Fibroblast of upper back skin (primary cell): ENCODE results near the gene SPACA4.

Source experiments
- DNase-seq: peaks from one replicate; pipeline ENCODE4 v3.0.0-alpha.2; 2013

Gene SPACA4

DNA sequence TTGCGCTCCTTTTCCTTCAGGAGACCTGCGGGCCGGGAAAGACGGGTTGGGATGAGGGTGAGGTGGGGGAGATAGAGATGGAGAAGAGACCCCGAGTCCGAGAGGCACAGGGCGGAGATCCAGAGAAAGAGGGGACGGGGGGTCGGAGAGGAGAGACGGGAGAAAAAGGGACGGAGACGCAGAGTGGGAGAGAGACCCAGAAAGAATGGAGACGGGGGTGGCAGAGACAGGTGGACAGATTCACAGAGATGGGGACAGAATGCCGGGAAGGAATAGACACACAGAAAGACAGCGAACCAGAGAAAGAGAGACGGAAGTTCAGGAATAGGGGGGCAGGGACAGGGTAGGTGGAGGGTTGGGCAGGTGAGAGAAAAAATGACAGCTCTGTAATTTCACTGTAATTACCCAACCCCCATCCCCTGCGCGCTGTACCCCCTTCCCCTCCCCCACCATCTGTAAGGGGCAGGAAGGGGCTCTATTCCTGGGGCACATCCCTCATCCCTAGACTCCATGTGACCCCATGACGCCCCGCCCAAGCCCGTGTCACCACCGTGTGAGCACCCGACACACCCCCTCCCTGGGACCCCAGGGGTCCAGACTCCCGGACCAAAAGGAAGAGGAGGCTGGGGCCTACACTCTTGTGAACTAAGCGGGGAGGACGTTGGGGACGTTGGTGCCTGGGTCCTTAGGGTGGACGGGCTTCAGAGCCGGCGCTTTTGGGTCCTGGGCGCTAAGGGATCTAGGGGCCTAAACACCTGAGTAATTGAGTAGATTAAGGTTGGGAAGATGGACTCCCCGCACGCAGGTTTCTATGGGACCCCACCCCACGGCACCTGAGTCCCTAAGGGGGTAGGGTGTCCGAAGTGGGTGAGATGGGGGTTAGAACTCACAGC is 29.7 kb downstream of the SPACA4 start:
- no peak for DNase-seq

DNA sequence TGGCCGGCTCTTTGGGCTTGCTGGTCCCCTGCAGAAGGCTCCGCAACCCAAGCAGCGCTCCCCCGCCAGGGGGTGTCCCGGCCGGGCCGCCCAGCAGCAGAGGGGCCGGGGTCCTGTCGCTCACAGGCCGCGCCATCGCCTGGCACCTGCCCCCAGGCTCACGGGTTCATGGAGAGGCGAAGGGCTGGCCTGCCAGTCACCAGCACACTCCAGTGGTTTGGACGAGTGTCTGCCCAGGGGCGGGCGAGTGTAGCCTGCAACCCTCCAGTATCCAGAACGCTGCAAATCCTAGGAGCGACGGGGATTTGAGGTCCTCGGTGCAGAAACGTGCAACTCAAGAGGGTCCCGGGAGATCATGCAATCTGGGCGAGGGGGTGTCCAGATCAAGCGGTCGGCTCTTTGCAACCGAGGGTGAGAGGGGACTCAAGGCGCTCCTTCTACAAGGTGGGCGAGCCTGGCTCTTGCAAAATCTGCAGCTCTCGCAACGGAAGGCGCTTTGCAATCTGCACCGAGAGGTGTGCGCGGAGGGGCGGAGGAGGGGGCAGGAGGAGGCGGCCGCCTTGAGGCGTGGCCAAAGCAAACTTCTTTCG is 30.4 kb downstream of the SPACA4 start, which contains the start of gene DBP:
Gene DBP, minus strand, starts transcription at position 521 of the 590 bp plus-strand sequence. Its CDS starts 385 bp downstream, at position 136.
- DNase-seq, result no peak

DNA sequence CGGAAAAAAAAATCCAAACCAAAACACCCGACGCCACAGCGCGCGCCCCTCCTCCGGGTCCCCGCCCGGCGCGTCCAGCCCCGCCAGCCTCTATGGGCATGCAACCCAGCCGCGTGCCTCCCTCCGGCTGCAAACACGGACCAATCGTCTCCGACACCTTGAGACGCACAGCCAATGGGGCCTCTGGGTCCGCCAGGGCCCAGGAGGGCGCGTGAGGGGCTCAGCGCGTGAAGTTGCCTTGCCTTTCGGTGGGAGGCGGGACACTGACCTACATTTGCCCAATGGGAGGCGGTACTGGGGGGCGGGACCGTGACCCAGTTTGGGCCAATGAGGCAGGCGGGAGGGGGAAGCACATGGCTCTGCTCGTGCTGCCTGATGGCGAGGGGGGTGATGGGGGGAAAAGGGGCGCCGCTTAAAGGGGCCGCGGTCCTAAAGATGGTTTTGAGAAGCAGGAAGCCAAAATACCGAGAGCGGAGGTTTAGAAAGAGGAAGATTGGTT is 31.0 kb downstream of the SPACA4 start:
- peak; percentile 99 for DNase-seq

DNA sequence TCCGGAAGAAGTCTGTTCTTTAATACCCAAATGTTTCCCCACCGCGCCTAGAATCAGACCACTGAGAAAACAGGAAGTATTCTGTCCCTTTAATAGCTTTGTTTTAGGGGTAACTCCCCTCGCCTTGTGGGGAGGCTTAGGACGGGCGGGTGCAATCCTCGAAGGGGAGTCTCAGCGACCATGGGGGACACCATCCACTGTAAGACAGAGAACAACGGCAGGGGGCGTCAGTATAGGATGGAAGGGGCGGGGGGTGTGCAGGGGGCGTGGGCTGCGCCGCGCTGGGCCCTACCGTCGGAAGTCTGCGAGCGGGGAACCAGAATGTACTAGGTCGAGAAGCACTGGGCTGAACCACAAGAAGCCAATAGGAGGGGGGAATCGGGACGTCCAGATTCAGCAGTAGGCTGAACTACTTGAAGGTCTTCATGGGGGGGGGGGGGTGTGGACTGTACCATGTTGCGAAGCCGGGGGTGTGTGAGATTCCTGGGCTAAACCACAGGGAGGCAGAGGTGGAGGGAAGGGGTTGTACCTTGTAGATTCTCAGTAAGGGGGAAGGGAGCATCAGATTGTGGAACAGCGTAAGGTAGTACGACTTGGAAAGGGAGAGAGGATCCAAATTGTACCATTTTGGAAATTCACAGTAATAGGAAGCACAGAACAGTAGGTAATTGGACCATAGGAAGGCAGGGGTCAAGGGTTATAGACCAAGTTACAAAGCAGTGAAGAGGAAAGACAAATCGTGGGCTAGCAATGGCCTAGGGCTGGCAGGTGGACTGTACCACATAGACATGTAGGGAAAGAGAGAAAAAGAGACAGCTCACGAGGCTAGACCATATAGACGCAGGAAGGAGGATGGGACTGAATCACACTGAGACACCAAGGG is 31.6 kb downstream of the SPACA4 start:
- DNase-seq, result peak; percentile 92

DNA sequence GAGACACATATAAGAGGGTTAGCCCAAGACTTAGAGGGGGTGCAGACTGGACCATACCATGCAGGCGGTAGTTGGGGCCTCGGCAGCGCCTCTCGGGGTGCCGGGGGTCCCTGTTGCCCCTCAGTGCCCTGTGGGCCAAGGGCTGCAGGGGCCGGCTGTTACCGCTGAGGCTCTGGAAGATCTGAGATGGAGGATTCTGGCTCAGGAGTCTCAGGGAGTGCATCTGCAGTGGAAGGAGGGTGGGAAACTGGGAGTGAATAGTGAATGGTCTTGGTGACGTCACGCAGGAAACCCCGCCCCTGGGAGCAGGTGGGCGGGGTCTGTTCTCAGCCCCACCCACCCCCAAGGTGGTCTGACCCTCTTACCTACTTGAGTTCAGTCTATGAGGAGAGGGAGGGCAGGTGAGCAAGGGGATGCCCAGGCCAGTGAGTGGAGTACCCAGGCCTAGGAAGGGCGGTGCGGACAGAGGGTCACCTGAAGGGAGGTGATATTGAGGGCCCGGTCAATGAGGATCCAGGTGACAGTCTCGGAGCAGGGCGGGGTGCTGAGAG is 32.4 kb downstream of the SPACA4 start:
- DNase-seq, result no peak

DNA sequence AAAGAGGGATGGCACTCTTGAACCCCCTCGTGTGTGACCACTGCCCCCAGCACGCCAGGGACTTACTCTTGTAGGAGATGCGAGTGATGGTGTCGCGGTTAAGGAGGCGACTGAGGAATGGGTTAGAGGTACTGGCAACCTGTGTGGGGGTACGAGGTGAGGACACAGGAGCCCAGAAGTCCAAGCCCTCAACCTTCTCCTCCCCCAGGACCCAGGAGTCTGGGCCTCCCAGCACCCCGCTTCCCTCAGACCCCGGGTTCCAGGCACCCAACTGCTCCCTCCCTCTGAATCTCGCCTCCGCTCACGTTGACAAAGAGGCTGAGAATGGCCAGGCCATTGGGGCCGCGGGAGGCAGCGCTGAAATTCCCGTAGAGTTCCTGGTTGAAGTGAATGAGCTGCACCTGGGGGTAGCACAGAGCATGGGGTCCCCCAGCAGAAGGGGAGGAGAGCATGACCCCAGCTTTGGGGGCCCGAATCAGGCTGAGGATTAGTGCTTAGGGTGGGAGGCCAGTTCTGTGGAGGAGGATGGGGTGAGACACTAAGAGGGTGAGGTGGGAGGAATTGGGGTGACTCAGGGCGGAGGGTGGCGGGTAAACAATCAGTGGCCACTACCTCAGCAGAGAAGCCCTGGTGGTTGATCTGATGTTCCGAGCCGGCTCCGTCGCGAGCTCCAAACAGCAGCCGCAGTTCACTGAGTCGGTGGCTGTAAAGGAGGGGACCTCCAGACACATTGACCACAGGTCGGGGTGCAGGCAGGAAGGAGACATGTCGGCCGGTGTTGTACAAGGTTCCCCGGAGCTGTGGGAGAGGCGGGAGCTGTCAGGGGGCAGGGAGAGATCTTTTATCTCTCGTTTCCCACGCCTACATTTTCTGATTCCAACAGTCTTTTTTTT is 33.2 kb downstream of the SPACA4 start:
- DNase-seq, result no peak

DNA sequence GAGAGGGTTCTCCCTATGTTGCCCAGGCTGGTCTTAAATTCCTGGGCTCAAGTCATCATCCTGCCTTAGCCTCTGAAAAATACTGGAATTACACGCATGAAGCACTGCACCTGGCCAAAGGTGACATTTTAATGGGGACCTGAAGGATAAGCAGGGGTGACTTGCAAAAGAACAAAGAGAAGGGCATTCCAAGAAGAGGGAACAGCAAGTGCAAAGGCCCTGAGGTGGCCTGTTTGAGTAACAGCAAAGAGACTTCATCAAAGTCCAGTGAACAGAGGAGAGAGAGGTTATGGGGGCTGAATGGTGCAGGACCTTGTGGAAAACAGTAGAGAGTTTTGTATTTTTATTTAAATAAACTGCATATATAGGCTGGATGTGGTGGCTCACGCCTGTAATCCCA is 35.3 kb downstream of the SPACA4 start:
- DNase-seq, result no peak

DNA sequence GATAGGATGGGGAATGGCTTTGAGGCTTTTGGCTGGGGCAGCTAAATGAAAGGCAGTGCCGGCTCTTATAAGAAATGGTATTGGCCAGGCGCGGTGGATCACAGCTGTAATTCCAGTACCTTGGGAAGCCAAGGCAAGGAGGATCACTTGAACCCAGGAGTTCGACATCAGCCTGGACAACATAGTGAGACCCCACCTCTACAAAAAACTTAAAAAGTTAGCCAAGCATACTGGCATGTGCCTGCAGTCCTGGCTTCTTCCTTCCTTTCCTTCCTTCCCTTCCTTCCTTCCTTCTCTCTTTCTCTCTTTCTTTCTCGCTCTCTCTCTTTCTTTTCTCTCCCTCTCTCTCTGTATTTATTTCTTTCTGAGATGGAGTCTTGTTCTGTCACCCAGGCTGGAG is 36.3 kb downstream of the SPACA4 start:
- no peak for DNase-seq

DNA sequence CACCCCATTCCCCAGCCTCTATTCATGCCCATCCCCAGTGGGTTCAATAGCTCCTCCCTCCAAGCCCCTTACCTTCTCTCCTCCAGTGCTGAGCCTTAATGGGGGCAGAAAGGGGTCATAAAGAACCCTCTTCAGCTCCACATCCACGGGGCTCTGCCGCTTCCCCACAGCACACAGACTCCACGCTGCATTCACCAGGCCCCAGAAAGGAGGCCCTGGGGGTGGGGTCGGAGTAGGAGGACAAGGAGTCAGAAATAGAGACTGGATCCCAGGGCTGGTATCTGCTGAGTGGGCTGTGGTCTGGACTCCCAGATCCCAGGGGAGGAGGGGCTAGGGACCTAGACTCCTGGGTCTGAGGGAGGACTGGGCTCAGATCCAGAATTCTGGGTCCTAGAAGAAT is 37.8 kb downstream of the SPACA4 start:
- DNase-seq, result no peak

DNA sequence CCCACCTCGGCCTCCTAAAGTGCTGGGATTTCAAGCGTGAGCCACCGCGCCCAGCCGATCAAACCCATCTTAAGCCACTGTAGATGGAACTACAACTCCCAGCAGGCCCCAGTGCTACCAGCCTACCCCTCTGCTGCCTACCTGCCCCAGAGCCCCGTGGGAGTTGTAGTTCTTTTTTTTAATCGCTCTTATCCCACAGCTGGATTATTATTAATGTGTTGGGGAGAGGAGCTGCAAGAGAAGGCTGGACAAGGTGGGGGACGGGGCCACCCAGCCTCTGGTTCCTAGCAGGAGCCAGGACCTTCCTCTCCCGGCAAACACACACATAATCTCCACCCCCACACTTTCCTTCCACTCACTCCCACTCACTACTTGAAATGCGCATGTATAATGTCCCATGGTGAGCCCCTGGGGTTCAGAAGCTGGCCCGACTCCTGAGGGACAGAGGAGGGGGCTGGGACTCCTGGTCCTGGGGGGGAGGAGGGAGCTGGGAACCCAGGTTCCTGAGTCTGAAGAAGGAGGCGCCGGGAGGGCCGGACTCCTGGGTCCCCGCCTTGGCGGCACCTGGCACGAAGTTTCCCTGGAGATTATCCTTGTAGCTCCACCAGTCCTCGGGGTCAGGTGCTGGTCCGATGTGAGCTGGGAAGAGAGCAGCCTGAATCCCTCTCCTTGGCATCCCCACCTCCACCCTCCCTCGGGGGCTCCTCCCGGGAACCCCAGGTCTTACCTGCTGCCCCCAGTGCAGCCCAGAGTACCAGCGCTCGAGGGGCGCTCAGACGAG is 38.5 kb downstream of the SPACA4 start:
- DNase-seq, result peak; percentile 66

DNA sequence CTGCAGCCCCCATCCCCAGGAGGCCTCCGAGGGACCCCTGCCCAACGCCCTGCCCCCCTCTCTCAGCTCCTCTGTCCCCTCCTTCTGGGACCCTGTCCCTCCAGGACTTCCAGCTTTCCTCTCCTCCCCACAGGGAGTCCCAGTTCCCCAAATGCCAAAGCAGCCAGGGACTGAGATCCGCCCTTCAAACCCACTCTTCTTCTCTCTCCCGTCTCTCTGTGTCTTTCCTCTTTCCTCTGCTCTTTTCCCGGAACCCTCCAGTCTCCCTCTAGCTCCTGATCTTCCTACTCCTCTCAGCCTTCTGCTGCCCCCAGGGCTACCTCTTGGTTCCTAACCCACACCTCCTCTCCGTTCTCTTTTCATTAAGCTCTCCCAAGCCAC is 39.1 kb downstream of the SPACA4 start:
- no peak for DNase-seq

DNA sequence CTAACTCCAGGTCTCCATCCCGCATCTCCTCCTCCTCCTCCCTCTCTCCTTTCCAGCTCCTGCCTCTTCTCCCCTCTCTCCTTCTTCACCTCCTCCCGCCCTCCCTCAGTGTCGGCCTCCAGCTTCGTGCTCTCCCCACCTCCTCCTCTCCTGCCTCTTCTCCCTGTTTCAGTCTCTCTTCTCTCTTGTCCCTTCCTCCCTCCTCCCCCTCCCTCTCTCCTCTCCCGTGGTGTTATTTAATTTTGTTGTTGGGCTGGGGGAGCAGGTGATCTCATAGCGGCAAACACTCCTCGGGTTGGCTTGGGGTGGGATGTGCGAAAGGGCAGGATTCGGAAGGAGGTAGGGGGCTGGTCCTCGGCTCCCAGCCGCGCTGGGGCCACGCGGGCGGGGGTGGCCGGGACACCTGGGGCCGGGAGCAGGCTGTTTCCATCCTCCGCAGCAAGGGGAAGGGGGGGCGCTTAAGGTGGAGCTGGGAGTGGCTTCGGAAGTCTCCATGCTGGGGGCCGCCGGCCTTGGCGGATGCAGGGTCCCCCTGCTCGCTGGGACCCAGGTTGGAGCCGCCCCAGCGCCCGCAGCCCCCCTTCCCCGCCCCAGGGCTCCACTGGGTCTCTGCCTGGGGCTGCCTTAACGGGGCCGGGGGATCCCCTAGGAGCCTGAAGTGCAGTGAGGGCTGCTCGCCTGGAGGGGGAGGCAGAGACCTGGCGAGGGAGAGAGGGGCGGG is 39.6 kb downstream of the SPACA4 start, which contains the start of gene CA11:
Gene CA11, minus strand, starts transcription at position 187 of the 721 bp plus-strand sequence. CDS start 555 bp downstream, outside the sequence.
- peak; percentile 76 for DNase-seq

DNA sequence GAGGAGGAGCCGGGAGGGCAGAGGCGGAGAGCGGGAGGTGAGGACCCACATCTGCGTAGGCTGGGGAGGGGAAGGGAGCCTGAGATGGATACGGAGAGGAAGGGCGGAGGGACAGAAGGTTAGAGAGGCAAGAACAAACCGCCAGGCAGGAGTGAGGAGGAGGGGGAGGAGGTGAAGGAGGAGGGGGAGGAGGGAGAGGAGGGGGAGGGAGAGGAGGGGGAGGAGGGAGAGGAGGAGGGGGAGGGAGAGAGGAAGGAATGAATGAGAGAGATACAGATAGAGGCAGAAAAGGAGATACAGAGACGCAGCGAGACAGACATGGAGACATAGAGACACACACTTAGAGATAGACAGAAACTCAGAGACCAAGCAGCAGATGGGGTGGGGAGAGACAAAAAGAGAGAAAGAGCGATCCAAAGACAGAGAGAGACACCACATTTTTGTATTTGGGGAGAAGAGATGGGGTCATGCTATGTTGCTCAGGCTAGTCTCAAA is 40.2 kb downstream of the SPACA4 start:
- no peak for DNase-seq

DNA sequence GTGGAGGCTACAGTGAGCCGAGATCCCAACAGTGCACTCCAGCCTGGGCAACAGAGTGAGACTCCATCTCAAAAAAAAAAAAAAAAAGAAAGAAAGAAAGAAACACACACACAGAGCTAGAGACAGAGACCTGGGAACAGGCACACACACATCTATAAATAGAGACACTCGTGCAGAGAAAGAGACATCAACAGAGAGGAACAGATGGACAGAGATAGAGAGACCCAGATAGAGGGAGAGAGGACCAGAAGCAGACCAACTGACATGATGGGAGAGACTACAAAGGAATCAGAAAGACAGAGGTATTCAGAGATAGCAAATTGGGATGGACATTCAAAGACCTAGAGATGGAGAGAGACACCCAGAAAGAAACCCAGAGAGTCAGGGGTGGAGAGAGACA is 41.6 kb downstream of the SPACA4 start:
- DNase-seq, result no peak

DNA sequence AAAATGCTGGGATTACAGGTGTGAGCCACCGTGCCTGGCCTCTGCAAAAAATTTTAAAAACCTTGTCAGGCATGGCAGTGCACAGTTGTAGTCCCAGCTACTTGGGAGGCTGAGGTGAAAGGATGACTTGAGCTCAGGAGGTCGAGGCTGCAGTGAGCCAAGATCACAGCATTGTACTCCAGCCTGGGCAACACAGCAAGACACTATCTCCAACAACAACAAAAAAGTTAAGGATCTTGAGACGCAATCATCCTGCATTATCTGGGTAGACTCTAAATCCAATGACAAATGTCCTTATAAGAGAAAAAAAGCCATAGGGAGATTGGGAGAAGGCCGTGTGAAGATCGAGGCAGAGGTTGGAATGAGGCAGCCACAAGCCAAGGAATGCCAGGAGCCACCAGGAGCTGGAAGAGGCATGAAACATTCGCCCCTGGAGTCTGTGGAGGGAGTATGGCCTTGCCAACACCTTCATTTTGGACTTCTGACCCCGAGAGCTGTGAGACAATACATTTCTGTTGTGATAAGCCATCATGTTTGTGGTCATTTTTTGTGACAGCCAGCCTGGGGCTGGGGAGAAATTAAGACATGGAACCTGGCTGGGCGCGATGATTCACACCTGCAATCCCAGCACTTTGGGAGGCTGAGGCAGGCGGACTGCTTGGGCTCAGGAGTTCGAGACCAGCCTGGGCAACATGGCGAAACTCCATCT is 44.6 kb downstream of the SPACA4 start:
- DNase-seq, result no peak

DNA sequence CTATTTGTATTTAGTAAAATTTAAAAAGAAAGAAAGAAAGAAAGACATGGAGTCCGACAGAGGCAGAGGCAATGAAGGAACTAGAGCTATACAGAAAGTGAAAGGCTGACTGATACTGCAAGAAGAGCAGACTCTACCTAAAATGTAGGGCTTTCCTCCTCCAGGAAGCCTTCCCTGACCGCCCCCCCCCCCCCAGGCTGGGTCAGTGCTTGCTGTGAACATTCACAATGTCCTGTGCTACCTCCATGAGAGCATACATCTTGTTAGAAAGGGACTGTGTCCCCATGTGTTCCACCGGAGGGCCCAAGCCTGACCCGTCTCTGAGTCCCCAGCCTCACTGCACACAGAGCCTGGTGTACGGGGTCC is 45.1 kb downstream of the SPACA4 start:
- DNase-seq, result no peak

DNA sequence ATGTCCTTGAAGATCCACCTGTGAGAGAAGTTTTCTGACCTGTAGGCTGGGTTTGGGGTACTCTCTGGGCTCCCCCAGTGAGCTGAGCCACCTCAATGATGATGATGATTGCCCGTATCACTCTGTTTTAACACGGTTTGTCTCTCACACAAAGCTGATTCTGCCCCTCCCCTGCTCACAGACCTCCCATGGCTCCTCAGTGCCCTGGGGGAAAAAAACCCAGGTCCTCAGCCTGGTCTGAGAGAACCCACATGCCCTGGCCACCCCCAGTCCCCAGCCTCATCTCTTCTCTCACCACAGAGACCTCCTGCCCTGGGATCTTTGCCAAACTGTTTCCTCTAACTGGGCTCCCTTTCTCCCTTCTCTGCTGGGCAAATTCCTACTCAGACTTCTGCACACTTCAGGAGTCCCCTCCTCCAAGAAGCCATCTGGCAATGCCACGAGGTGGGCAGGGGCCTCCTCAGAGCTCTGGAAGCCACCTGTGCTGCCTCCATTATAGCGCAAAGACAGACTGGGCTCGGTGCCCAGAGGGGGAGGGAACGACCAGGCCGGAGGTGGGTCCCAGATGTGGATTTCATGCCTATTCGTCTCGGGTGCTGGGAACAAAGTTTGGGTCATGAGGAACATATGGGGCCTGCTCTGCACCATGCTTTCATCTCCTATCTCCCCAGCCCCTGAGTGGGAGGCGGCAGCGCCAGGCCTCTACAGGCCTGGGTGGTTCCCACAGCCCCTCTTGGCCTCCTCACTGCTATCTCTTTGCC is 47.9 kb downstream of the SPACA4 start:
- DNase-seq, result no peak

DNA sequence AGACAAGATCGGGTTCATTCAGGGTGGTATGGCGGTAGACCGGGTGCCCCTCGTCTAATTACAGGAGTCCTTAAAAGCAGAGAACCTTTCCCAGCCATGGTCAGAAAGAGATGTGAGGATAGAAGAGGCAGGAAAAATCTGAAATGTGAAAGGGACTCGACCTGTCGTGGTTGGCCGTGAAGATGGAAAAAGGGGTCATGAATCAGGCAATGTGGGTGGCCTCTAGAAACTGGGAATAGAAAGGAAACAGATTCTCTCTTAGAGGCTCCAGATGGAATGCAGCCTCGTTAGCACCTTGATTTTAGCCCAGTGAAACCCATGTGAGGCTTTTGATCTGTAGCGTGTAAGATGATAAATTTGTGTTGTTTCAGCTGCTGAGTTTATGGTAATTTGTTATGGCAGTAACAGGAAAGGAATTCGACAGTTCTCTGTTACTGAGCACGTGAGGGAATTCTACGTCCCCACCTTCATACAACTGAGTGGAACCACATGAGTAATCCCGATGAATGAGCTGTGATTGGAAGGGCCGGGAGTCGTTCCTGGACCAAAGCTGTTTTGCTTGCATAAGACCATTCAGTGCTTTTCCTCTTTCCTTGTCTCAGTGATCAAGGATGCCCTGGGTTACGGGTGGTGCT is 50.4 kb downstream of the SPACA4 start:
- peak; percentile 82 for DNase-seq
